ENCODE results near the gene ADGRB3.
A peak's percentile ranks its signal among the peaks of the same experiment; 100 is the strongest.
"Not testable (repeated sequence)": the region's sequence is repeated elsewhere in the genome, so short reads cannot be mapped to it uniquely, and the experiment has no call there.

The ADGRB3 gene

GRCh38 chr6:68649669-68650068, 14.6 kb downstream of the ADGRB3 start:
- no peak for DNase-seq

GRCh38 chr6:68650142-68650541, 15.1 kb downstream of the ADGRB3 start:
- DNase-seq = no peak

DNA sequence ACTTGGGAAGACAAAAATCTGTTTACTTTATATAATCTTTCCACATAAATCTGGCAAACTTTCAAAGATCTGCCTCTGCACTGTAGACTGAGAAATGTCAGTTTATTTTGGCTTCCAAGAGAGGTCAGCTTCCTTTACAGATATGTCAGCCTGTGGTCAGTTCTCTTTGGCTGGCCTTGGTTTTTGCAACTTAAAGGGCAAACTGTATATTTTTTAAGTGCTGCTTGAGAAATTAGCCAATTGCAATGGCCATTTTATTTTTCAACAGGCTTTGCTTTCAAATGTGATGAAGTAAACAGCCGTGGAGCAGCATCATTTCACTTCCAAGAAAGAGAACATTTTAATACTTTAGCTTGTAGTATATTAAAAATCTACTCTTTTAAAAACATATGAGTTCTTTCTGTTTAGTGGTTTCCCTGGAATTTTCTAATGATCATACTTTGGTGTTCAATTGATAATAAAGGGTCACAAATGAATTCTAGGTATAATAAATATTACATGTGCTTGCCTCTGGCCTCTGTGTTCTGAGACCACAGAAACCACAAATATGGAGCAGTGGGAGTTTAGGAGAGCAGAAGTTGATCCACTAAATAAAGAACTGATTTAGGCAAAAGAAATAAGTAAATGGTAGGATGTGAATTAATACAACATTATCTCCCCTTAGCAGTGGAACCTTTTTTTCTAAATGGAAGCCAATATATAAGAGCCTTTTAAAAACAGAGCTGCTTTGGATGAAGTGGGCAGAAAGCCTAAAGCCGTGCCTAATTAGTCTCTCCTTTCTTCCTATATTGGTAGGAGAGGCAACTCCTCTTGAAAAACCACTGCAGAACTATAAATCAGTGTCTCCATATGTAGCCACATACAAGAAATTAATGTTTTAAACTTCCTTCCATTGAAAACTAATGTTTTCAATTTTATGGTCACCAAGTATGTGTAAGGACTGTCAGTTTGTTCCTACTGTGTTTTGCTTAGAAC, 16.2 kb downstream of the ADGRB3 start:
- DNase-seq = no peak

DNA sequence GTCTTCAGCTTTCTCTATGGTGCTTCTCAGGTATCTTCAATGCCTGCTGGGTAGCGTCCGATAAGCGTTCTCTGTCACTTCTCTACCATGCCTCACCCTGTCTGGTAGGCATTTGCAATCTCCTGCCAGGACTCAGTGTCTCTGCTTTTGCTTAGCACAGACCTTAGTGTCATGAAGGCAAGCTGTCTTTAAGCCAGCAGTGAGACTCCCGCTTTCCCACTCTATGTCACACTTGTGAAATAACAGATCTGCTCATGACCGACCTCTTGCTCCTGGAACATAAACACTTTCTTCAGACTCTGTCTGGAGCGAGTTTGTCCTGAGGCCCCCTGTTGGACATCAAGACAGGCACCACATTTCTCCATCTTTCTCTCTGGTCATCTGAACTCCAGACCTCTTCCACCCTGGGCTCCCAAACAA, 17.0 kb downstream of the ADGRB3 start:
- DNase-seq = peak in 1 of 51 donors; percentile 34

DNA sequence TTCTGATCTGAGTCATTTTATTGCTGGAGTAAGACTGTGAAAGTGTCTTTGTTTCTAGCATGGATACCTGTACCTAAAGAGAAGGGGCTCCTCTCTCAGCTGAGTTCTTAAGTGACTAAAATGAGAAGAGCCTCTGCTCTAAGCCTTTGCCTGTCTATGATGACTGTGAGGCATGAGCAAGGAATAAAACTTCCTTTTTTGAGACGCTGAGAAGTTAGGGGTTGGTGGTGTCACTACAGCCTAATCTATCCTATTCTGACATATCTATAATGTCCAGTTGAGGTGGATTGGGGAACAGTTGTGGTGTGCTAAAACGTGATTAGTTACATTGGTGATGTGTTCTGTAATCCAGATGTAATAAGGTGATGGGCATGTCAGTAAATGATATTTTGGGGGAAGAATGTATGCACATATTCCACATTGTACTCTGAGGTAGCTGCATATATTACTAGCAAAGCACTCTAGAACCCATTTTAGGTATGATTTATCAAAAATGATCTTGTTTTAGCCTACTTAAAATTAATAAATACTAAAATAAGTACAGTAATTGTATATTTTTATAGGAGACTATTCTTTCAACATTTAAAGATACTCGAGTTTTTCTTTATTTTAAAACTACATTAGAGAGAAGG, 18.1 kb downstream of the ADGRB3 start:
- no peak for DNase-seq

GRCh38 chr6:68653706-68654089, 18.6 kb downstream of the ADGRB3 start:
- no peak for DNase-seq

DNA sequence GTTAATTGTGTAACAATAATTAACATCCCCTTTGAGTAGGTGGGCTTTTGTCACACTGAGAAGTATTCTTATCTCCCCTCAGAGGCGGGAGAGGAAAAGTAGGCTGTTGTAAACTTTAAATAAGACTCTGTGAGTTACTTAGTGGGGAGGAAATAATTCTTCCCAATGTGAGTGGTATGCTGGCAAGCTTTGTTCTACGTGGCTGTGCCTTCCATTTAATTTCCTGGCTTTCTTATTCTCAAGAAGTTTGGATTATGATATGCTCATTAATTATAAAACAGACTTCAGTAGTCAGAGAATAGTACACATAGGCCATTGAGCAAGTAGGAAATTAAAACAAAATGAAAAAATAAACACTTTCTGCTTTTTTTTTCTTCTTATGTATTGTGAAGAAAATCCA, 19.1 kb downstream of the ADGRB3 start:
- DNase-seq = peak in 1 of 51 donors; percentile 22

DNA sequence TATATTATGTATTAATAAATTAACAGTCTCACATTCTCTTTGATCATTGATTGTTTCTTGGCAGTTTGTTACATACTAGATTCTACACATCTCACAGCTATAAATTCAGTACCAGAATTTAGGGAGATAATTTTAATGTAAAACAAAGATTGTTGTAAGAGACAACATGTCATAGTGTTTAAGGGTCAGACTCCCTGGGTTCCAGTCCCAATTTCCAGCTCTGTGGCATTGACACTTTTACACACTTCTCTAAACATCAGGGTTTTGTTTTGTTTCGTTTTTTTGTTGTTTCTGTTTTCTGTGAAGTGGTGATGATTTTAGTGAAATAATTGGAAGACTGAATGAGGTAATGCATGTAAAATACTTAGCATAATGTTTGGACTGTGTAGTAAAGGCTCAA, 19.9 kb downstream of the ADGRB3 start:
- DNase-seq = no peak

DNA sequence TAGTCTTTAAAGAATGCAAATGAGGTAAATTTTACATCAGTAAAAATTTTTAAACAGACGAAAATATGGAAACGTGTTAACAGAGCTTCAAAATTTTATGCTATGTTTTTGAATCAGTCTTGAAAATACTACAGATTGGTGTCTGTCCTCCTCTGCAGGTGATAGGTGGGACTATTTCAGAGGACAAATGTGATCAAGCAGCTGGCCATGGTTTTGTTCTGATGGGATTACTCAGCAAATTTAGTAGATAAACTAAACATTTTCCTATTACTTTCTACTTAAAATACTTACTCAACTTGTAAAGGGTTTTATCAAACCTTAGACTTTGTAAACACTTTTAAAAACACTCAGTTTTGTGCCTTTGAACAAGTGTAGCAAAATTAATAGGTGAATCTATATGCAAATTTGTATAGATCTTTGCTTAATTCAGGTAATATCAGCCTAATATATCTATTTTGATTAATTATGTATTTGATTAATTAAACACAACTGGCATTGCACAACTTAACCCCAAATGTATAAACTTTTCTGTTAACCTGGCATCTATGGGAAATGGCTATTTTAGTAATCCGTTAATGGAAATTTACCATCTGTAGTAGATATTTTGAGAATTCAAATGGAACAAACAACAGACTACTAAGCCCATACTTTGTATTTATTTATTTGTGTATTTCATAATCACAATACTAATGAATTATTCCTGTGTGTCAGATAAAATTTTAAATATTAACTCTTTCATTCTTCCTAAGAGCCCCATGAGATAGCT, 22.5 kb downstream of the ADGRB3 start:
- DNase-seq = no peak

- no peak for DNase-seq
These were observed 23.3 kb downstream of the ADGRB3 start for GRCh38 chr6:68658338-68658737.

GRCh38 chr6:68673255-68673654, 38.2 kb downstream of the ADGRB3 start:
- no peak for DNase-seq

GRCh38 chr6:68675548-68675947, 40.5 kb downstream of the ADGRB3 start:
- no peak for DNase-seq

DNA sequence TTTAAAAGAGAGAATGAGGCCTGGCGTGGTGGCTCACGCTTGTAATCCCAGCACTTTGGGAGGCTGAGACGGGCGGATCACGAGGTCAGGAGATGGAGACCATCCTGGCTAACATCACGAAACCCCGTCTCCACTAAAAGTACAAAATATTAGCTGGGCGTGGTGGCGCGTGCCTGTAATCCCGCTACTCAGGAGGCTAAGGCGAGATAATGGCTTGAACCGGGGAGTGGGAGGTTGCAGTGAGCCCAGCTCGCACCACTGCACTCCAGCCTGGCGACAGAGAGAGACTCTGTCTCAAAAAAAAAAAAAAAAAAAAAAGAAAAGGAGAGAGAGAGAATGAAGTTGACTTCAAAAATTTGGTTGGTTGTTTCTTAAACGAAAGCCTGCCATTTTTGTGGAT, 41.0 kb downstream of the ADGRB3 start:
- not testable (repeated sequence) for DNase-seq

DNA sequence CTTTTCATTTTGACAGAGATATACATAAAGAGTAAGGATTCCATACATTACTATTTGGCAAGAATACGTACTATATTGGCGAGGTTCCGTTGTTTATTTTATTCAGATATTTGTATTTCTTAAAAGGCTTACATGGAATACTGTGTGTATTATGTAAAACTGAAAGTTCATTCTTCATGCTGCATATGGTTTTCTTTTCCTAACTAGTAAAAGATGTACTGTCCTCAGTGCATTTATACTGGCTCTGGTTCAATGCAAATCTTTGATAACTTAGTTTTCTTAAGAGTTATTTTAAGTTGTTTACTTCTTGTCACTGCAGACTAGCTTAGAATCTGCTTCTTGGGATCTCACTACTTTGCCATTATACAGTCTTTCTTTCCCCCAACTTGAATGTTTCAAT, 42.0 kb downstream of the ADGRB3 start:
- no peak for DNase-seq

GRCh38 chr6:68679399-68679798, 44.3 kb downstream of the ADGRB3 start:
- DNase-seq = no peak

- DNase-seq = no peak
These were observed 45.2 kb downstream of the ADGRB3 start for GRCh38 chr6:68680264-68680663.

GRCh38 chr6:68689910-68690309, 54.8 kb downstream of the ADGRB3 start:
- no peak for DNase-seq

DNA sequence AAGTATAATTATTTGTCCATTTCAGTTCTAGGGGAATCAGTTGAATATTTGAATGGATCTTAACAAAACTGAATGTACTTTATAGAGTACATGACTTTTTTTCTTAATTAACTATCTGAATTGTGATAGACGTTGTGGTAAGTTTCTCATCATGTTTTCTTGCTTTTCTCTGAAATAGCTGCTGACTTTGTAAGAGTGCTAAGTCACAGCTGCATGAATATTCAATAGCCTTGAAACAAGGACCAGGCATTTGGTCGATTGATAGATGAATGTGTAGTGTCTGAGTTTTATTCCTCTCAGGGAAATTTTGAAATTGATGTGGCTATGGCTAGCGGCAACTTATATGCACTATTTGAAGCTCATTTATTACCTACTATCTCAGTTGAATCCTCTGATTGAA, 56.0 kb downstream of the ADGRB3 start:
- no peak for DNase-seq

DNA sequence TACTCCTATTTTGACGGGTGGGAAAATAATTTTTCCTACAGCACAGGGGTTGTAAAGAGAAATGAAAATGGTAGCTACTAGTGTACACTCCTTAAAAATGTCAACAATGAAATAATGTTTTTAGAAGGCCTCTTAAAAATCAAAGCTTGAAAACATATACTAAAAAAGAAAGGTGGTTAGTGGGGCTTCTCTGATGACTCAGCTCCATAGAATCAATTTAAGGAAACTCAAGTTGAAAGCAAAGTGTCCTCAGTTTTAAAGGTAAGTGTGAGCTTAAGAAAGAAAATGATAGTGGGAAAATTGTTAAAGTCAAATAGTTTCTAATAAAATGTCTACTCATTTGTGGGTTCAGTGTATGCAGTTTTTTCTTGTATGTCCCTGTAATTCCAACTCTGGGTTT, 58.2 kb downstream of the ADGRB3 start:
- DNase-seq = no peak

DNA sequence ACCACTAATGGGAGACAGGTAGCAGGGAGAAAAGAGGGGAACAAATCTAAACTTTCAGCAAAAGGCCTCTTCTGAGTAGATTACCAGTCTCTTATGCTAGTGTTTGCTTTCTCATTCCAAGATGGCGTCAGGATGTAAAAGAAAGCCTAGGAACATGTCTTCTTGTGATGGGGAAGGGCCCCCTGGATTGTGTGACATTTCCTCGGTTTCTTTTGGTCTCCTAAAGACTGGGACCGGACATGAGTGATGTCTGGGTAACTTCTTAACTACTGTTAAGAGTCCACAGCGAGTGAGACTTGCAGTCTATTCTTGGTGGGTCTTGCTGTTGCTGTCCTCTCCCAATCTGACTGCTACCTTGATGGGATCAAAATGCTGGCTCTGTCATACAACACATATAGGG, 60.3 kb downstream of the ADGRB3 start:
- DNase-seq = no peak

- DNase-seq = no peak
These were observed 60.8 kb downstream of the ADGRB3 start for GRCh38 chr6:68695838-68696237.

- DNase-seq = no peak
These were observed 62.3 kb downstream of the ADGRB3 start for GRCh38 chr6:68697394-68697793.

Data from hypothalamus (tissue), 51 donors.